HCEC 1CT (cell line): ENCODE results near the gene PKIG.
"Not testable (repeated sequence)": the region's sequence is repeated elsewhere in the genome, so short reads cannot be mapped to it uniquely, and the experiment has no call there.

Experiments
- DNase-seq: peaks from one replicate; pipeline ENCODE4 v3.0.0-alpha.2; 2017

PKIG gene

GRCh38 chr20:44582311-44583025 is at the start of gene PKIG:
Gene PKIG (plus strand): TSS chr20:44582579. CDS start chr20:44614557, 31,978 bp downstream.
- DNase-seq: peak; percentile 86

GRCh38 chr20:44532981-44533331 is 49.4 kb upstream of the PKIG start:
- DNase-seq: peak; percentile 65

GRCh38 chr20:44533928-44534327 is 48.5 kb upstream of the PKIG start:
- no peak for DNase-seq

- no peak for DNase-seq
These were observed 46.2 kb upstream of the PKIG start for GRCh38 chr20:44536175-44536574.

- no peak for DNase-seq
These were observed 44.4 kb upstream of the PKIG start for GRCh38 chr20:44537993-44538392.

GRCh38 chr20:44540834-44541233 is 41.5 kb upstream of the PKIG start:
- peak; percentile 84 for DNase-seq

GRCh38 chr20:44541992-44542391 is 40.4 kb upstream of the PKIG start:
- no peak for DNase-seq

GRCh38 chr20:44542890-44543289 is 39.5 kb upstream of the PKIG start:
- no peak for DNase-seq

- no peak for DNase-seq
These were observed 39.0 kb upstream of the PKIG start for GRCh38 chr20:44543358-44543757.

GRCh38 chr20:44544263-44544662 is 38.1 kb upstream of the PKIG start:
- no peak for DNase-seq

- DNase-seq: no peak
These were observed 35.0 kb upstream of the PKIG start for GRCh38 chr20:44547419-44547818.

- no peak for DNase-seq
These were observed 33.3 kb upstream of the PKIG start for GRCh38 chr20:44549123-44549522.

GRCh38 chr20:44552050-44552449 is 30.3 kb upstream of the PKIG start:
- no peak for DNase-seq

- no peak for DNase-seq
These were observed 29.8 kb upstream of the PKIG start for GRCh38 chr20:44552568-44552949.

- peak; percentile 91 for DNase-seq
These were observed 29.1 kb upstream of the PKIG start for GRCh38 chr20:44552950-44553908.

- no peak for DNase-seq
These were observed 23.1 kb upstream of the PKIG start for GRCh38 chr20:44559302-44559701.

GRCh38 chr20:44560229-44560628 is 22.1 kb upstream of the PKIG start:
- no peak for DNase-seq

- not testable (repeated sequence) for DNase-seq
These were observed 21.6 kb upstream of the PKIG start for GRCh38 chr20:44560818-44561217.

GRCh38 chr20:44561876-44562275 is 20.5 kb upstream of the PKIG start:
- DNase-seq: no peak

- DNase-seq: no peak
These were observed 16.4 kb upstream of the PKIG start for GRCh38 chr20:44566018-44566417.

- no peak for DNase-seq
These were observed 15.6 kb upstream of the PKIG start for GRCh38 chr20:44566811-44567210.

- no peak for DNase-seq
These were observed 12.0 kb upstream of the PKIG start for GRCh38 chr20:44570367-44570766.

GRCh38 chr20:44571362-44571988 is 10.9 kb upstream of the PKIG start:
- no peak for DNase-seq
